Natural killer cell (primary cell): ENCODE measurements around the gene PCSK7. TPM values are rescaled to one million over a fixed set of nuclear protein-coding genes. Genes with fewer than 3 reads are reported as not detected.

ENCODE experiments used
- ATAC-seq, 3 donors: fragments of 150-1000 bp in 2 of 3; fragments of 200-7000 bp in 1 of 3; cut with Tn5 transposase; 1 replicate in 1 of 3; 2 replicates in 2 of 3; pipeline ENCODE4 v1.10.0; 2021; ENCODE audit warnings: mild to moderate bottlenecking in 2 of 3, moderate library complexity in 2 of 3
- DNase-seq, 2 donors: peaks; one replicate each; pipeline versions ENCODE4 v3.0.0 to v3.0.0-alpha.2; 2013 to 2021; ENCODE audit warnings: mixed read lengths in 1 of 2
- H3K27ac ChIP-seq: one replicate; pipeline ENCODE4 v1.5.1; 2013; ENCODE audit warnings: mild to moderate bottlenecking, low read length
- H3K27me3 ChIP-seq: one replicate; pipeline ENCODE4 v1.6.1; 2013; ENCODE audit warnings: low read length; ENCODE audit not compliant: control insufficient read depth, insufficient read depth
- H3K36me3 ChIP-seq: one replicate; pipeline ENCODE4 v1.6.1; 2013; ENCODE audit warnings: low read length; ENCODE audit not compliant: control insufficient read depth, insufficient read depth
- H3K4me1 ChIP-seq: one replicate; pipeline ENCODE4 v1.6.1; 2013; ENCODE audit warnings: low read length; ENCODE audit not compliant: control insufficient read depth, insufficient read depth
- H3K4me3 ChIP-seq: one replicate; pipeline ENCODE4 v1.5.1; 2013; ENCODE audit warnings: low read length
- H3K9me3 ChIP-seq: one replicate; pipeline ENCODE4 v1.6.1; 2013; ENCODE audit warnings: low read length; ENCODE audit not compliant: control insufficient read depth, insufficient read depth
- H3K27ac Mint-ChIP-seq, 2 donors: one replicate each; pipeline ENCODE4 v1.8.0; 2022; ENCODE audit warnings: mild to moderate bottlenecking in 2 of 2, mixed read lengths in 2 of 2, moderate library complexity in 1 of 2
- H3K27me3 Mint-ChIP-seq, 2 donors: one replicate each; pipeline ENCODE4 v1.8.0; 2022; ENCODE audit warnings: low read depth in 2 of 2, mixed read lengths in 2 of 2
- H3K36me3 Mint-ChIP-seq: one replicate; pipeline ENCODE4 v1.8.0; 2022; ENCODE audit warnings: mixed read lengths
- H3K4me1 Mint-ChIP-seq, 2 donors: one replicate each; pipeline ENCODE4 v1.8.0; 2022; ENCODE audit warnings: mixed read lengths in 2 of 2
- H3K4me3 Mint-ChIP-seq: one replicate; pipeline ENCODE4 v1.8.0; 2022; ENCODE audit warnings: mild to moderate bottlenecking, moderate library complexity, mixed read lengths
- H3K9me3 Mint-ChIP-seq, 2 donors: one replicate each; pipeline ENCODE4 v1.8.0; 2022; ENCODE audit warnings: mixed read lengths in 2 of 2
- WGBS: methylation state at CpG from one replicate; pipeline ENCODE4 v1.1.7; 2013; ENCODE audit warnings: missing lambda C conversion rate; ENCODE audit not compliant: insufficient coverage; 5-methylcytosine and 5-hydroxymethylcytosine counted together
- intact Hi-C: fragments of 100-400 bp; cut with micrococcal nuclease; formaldehyde crosslinking; loops from one replicate; pipeline ENCODE4 v1.14.2; 2022
- total RNA-seq, 4 donors: library from RNA; stranded (reverse); fragments of 120-200 nt in 1 of 4; gene quantifications; one replicate each; pipeline versions ENCODE4 v1.2.3 to v1.2.4, GENCODE V29; 2013 to 2022
- TF ChIP-seq, protein P1 (sequence below): fragments of 200-600 bp; IDR thresholded peaks from one replicate; pipeline ENCODE4 v1.8.0; 2022; ENCODE audit warnings: antibody characterized with exemption

PCSK7 gene
- total RNA-seq, 3 donors from 2014 or later (not counting 1 experiment from before 2014, with no cell fraction given), result 397 to 471 (median 441) TPM

GRCh38 chr11:117199916-117200812 lies 31.7 kb downstream of the PCSK7 start:
- no peaks in the 10 kb centered on the region for H3K27me3 Mint-ChIP-seq
- peaks cover 6 to 8% of the 10 kb centered on the region in 2 donors for H3K4me1 Mint-ChIP-seq
- TF ChIP-seq, protein P1, sequence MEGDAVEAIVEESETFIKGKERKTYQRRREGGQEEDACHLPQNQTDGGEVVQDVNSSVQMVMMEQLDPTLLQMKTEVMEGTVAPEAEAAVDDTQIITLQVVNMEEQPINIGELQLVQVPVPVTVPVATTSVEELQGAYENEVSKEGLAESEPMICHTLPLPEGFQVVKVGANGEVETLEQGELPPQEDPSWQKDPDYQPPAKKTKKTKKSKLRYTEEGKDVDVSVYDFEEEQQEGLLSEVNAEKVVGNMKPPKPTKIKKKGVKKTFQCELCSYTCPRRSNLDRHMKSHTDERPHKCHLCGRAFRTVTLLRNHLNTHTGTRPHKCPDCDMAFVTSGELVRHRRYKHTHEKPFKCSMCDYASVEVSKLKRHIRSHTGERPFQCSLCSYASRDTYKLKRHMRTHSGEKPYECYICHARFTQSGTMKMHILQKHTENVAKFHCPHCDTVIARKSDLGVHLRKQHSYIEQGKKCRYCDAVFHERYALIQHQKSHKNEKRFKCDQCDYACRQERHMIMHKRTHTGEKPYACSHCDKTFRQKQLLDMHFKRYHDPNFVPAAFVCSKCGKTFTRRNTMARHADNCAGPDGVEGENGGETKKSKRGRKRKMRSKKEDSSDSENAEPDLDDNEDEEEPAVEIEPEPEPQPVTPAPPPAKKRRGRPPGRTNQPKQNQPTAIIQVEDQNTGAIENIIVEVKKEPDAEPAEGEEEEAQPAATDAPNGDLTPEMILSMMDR, result no peak
- intact Hi-C loops, result no loop called here
- H3K27me3 ChIP-seq, result no peaks in the 10 kb centered on the region
- no peak overlapping the region for H3K27ac Mint-ChIP-seq
- H3K4me1 ChIP-seq, result peaks cover 6% of the 10 kb centered on the region
- no peak overlapping the region for H3K27ac ChIP-seq
- WGBS, result 87% methylated on average over 12 of the region's 13 CpGs
- peaks cover 17% of the 10 kb centered on the region for H3K36me3 ChIP-seq
- ATAC-seq, result no peak
- H3K36me3 Mint-ChIP-seq, result peaks cover 7% of the 10 kb centered on the region
- H3K4me3 Mint-ChIP-seq, result no peak overlapping the region
- H3K9me3 ChIP-seq, result no peaks in the 10 kb centered on the region
- no peak overlapping the region for H3K4me3 ChIP-seq
- no peaks in the 10 kb centered on the region for H3K9me3 Mint-ChIP-seq
- DNase-seq, result no peak

- no peak within 1 kb of the TSS for H3K4me3 Mint-ChIP-seq
- H3K27ac Mint-ChIP-seq, result no peak within 1 kb of the TSS
- H3K27me3 ChIP-seq, result no peaks in the 10 kb centered on the region
- H3K36me3 ChIP-seq, result peaks cover 9% of the 10 kb centered on the region
- H3K36me3 Mint-ChIP-seq, result no peaks in the 10 kb centered on the region
- no peaks in the 10 kb centered on the region for H3K27me3 Mint-ChIP-seq
- H3K4me1 ChIP-seq, result peaks cover 6% of the 10 kb centered on the region
- TF ChIP-seq, protein P1, result no peak
- H3K9me3 ChIP-seq, result no peaks in the 10 kb centered on the region
- no peaks in the 10 kb centered on the region for H3K9me3 Mint-ChIP-seq
- ATAC-seq (no peak), DNase-seq (no peak)
- intact Hi-C loops, result no loop called here
- no peak within 1 kb of the TSS for H3K27ac ChIP-seq
- H3K4me3 ChIP-seq, result no peak within 1 kb of the TSS
- H3K4me1 Mint-ChIP-seq, result peaks cover 0 to 10% of the 10 kb centered on the region in 2 donors
- 70% methylated on average over 34 of the region's 34 CpGs for WGBS
Measured at GRCh38 chr11:117199053-117199915, 32.6 kb downstream of the PCSK7 start, which contains the start of gene TAGLN. TSS of gene TAGLN (plus strand) at chr11:117199370. CDS start at chr11:117203014, 3,644 bp downstream.

- no peak overlapping the region for H3K27ac ChIP-seq
- DNase-seq, result no peak
- peaks cover 6% of the 10 kb centered on the region for H3K4me1 ChIP-seq
- no peak for ATAC-seq
- intact Hi-C loops, result no loop called here
- H3K4me1 Mint-ChIP-seq, result peaks cover 0 to 10% of the 10 kb centered on the region in 2 donors
- H3K27ac Mint-ChIP-seq, result no peak overlapping the region
- no peaks in the 10 kb centered on the region for H3K9me3 Mint-ChIP-seq
- no peaks in the 10 kb centered on the region for H3K9me3 ChIP-seq
- no peaks in the 10 kb centered on the region for H3K27me3 Mint-ChIP-seq
- no peak overlapping the region for H3K4me3 Mint-ChIP-seq
- no peaks in the 10 kb centered on the region for H3K27me3 ChIP-seq
- no peaks in the 10 kb centered on the region for H3K36me3 Mint-ChIP-seq
- H3K4me3 ChIP-seq, result no peak overlapping the region
- WGBS, result 100% methylated on average over 2 of the region's 4 CpGs
- TF ChIP-seq, protein P1, result no peak
- peaks cover 2% of the 10 kb centered on the region for H3K36me3 ChIP-seq
Measured at GRCh38 chr11:117198613-117199012, 33.3 kb downstream of the PCSK7 start.
